Hypothalamus (tissue), 51 donors: Measurements from ENCODE around the gene SDC1.

Source experiments
- DNase-seq, 51 donors: peaks; one replicate each; lab custom pipeline; 2025; lab: John Stamatoyannopoulos, UW

SDC1 gene

DNA sequence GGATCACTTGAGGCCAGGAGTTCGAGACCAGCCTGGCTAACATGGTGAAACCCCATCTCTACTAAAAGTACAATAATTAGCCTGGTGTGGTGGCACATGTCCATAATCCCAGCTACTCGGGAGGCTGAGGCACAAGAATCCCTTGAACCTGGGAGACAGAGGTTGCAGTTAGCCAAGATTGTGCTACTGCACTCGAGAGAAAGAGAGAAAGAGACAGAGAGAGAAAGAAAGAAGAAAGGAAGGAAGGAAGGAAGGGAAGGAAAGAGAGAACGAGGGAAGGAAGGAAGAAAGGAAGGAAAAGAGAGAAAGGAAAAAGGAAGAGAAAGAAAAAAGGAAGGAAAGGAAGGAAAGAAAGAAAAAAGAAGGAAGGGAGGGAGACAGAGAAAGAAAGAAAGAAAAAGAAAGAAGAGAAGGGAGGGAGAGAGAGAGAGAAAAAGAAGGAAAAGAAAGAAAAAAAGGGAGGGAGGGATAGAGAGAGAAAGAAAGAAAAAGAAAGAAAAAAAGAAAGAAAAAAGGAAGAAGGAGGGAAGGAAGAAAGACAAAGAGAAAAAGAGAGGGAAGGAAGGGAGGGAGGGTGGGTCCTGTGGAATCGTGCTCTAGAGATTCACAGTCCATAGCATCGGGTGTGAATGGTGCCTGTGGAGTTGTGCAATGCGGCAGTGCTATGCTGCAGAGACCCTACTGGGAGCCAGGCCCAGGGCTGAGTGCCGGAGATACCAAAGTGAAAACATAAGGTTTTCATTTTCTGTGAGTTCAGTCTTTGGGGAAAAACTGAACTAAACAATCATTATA is 4.6 kb upstream of the SDC1 start:
- DNase-seq: no peak

- no peak for DNase-seq
Measured at GRCh38 chr2:20227894-20228505, 3.1 kb upstream of the SDC1 start.

DNA sequence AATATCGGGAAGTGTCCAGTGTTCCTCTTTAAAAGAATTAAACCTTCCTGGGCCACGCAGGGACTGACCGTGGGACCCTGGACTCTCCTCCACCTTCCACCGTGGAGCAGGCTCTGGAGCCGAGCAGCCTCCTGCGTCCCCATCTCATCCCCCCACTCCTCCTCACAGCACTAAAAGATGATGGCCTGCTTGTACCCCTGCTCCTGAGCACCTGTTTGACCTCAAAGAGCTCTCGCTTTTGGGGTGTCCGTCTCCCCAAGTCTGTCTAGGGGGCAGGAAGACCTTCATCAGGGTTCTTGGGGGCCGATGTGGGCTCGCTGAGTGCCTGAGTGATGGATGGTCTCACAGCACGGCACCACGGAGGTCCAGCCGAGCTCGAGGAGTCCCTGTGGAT is 1.2 kb upstream of the SDC1 start:
- DNase-seq: no peak

DNA sequence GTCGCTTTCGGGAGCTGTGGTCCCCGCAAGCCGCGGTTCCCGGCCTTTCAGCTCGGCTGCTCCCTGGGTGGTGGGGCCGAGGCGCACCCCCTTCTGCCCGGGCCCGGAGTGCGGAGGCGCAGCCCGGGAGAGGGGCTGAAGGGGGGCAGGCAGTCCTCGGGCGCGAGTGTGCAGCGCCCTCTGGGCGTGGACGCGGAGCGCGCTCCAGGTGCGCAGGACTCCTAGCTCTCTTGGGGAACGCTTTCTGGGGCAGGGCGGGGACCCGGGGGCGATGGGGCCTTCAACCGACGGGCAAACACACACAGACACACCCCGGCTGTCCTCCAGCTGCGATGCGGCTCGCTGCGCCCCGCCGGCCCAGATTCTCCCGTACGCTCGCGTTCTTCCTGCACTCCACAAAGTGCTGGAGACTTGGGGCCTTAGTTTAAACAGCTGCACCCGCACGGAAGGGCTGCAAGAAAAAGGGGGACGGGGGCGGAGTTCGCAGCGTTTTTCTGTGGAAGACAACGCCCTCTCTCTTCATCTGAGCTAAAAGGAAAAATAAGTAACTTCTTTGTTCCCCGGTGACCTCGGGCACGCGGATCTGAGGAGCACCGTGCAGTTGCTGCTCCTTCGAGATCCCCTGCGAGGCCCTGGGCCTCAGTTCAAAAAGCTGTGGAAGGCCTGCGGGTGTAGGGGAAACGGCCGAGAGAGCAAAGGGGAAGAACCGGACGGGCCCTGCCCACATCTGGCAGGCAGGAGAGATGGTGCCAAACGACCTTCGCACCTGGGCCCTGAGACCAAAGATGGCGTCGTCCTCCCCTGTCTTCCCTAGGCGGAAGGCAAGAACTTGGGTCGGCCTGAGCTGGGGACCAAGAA is 593 bp upstream of the SDC1 start:
- peak in 19 of 51 donors; percentile 4 to 52 (median 23) for DNase-seq

GRCh38 chr2:20224164-20224715 is 690 bp downstream of the SDC1 start:
- no peak for DNase-seq

GRCh38 chr2:20223407-20224163 is 1.3 kb downstream of the SDC1 start:
- DNase-seq: peak in 9 of 51 donors; percentile 6 to 33 (median 19)

GRCh38 chr2:20222769-20223406 is 2.0 kb downstream of the SDC1 start:
- no peak for DNase-seq

DNA sequence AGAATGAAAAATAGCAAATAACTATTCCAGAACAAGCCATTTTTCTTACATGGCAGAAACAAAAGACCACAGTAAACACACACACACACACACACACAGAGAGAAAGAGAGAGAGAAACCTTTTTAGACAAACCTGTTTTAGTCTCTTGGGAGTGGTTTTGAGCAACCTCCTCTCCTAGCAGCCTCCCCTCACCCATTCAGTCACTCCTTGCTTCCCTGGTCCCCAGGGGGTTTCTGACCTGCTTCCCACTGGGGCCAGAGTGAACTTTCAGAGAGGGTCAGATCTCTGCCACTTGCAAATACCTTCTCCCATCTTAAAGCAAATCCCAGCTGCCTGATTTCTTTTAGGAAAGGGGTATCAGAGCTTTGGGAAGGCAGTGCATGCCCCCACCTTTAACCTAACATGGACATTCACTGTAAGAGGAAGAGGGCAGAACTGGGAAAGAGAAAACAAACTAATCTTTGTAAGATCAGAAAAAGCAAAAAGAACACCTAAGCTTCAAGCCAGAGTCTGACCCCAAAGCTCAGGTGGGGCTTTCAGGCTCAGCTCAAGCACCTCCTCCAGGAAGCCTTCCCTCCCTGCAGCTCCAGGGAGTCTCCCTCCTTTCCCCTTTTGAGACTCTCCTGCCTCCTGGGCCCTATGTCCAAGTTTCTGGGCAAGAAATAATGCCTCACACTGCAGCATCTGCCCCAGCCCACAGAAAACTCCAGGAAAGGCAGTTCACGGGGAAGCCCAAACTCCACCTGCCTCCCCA is 2.7 kb downstream of the SDC1 start:
- DNase-seq: no peak

DNA sequence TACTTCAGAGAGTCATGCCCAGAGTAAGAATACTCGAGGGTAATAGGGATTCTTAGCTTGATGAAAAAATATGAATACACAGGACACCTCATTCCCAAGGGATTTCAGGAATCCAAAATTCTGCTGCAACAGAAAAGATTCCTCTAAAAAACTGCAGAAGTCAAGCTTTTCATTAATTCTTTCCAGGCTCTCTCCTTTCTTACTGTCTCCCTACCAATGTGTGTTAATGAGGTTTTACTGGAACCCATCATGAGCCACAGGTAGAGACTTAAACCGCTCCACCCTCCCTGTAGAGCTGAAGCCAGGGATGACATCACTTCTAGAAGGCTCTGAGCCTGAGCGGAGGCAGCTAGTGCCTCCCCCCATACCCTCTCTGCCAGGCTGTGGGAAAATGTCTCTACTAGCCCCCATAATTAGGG is 3.4 kb downstream of the SDC1 start:
- no peak for DNase-seq

DNA sequence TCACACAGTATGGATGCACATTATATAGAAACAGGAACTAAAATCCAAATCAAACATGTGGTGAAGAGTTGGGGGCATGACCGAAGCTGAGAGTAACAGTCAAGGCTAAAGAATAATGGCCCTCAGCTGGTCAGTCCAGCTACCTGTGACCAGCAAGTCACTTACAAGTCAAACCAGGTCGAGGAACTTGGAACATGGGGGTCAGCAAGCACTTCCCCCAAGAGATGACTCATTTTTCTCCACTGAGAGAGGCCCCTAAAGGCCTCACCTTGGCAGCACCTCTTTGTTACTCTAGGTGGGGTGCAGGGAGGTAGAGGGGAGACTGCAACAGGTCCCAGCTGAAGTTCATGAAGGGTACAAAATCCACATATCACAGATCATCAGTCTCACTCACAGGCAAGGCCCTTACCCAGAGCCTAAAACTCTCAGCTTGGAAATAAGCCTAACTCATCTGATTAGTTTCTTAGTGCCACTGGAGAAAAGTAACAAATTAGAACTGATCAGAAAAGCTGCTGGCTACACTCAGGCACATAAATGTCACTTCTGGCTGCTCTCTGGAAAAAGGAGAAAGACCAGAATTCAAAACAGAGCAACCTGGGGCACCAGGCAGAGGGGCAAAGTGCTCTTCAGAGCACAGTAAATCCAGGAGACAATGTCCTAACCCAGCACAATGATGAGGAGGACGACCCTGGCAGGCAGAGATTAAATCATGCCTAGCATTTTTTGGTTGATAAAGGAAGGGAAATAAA is 4.0 kb downstream of the SDC1 start:
- no peak for DNase-seq

GRCh38 chr2:20219763-20220380 is 5.1 kb downstream of the SDC1 start:
- no peak for DNase-seq

- no peak for DNase-seq
Measured at GRCh38 chr2:20218331-20219320, 6.3 kb downstream of the SDC1 start.

GRCh38 chr2:20217041-20217970 is 7.6 kb downstream of the SDC1 start:
- DNase-seq: no peak

- no peak for DNase-seq
Measured at GRCh38 chr2:20216130-20217025, 8.6 kb downstream of the SDC1 start.
